LNCAP (cell line): Measurements from ENCODE around the gene HOXD8.

Source experiments
- TF ChIP-seq, protein P1 (sequence below): fragments of 450-650 bp; IDR thresholded peaks from 2 replicates; pipeline ENCODE4 v1.5.1; 2017; ENCODE audit warnings: mild to moderate bottlenecking

Gene HOXD8

DNA sequence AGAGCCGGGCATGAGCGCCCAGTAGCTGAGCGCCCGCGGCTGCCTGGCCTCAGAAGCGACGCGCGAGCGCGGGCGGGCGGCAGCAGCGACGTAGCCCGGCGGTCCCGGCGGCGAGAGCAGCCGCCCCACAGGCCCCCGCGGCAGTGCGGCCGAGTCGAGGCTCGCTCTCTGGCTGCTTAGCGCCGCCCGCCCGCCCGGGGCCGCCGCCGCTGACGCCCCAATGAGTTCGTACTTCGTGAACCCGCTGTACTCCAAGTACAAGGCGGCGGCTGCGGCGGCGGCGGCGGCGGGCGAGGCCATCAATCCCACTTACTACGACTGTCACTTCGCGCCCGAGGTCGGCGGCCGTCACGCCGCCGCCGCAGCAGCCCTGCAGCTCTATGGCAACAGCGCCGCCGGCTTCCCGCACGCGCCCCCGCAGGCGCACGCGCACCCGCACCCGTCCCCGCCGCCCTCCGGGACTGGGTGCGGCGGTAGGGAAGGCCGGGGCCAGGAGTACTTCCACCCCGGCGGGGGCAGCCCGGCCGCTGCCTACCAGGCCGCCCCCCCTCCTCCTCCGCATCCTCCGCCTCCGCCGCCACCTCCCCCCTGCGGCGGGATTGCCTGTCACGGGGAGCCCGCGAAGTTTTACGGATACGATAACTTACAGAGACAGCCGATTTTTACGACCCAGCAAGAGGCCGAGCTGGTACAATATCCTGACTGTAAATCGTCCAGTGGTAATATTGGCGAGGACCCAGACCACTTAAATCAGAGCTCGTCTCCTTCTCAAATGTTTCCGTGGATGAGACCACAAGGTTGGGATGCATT is 847 bp downstream of the HOXD8 start:
- TF ChIP-seq, protein P1, sequence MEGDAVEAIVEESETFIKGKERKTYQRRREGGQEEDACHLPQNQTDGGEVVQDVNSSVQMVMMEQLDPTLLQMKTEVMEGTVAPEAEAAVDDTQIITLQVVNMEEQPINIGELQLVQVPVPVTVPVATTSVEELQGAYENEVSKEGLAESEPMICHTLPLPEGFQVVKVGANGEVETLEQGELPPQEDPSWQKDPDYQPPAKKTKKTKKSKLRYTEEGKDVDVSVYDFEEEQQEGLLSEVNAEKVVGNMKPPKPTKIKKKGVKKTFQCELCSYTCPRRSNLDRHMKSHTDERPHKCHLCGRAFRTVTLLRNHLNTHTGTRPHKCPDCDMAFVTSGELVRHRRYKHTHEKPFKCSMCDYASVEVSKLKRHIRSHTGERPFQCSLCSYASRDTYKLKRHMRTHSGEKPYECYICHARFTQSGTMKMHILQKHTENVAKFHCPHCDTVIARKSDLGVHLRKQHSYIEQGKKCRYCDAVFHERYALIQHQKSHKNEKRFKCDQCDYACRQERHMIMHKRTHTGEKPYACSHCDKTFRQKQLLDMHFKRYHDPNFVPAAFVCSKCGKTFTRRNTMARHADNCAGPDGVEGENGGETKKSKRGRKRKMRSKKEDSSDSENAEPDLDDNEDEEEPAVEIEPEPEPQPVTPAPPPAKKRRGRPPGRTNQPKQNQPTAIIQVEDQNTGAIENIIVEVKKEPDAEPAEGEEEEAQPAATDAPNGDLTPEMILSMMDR, result no peak

DNA sequence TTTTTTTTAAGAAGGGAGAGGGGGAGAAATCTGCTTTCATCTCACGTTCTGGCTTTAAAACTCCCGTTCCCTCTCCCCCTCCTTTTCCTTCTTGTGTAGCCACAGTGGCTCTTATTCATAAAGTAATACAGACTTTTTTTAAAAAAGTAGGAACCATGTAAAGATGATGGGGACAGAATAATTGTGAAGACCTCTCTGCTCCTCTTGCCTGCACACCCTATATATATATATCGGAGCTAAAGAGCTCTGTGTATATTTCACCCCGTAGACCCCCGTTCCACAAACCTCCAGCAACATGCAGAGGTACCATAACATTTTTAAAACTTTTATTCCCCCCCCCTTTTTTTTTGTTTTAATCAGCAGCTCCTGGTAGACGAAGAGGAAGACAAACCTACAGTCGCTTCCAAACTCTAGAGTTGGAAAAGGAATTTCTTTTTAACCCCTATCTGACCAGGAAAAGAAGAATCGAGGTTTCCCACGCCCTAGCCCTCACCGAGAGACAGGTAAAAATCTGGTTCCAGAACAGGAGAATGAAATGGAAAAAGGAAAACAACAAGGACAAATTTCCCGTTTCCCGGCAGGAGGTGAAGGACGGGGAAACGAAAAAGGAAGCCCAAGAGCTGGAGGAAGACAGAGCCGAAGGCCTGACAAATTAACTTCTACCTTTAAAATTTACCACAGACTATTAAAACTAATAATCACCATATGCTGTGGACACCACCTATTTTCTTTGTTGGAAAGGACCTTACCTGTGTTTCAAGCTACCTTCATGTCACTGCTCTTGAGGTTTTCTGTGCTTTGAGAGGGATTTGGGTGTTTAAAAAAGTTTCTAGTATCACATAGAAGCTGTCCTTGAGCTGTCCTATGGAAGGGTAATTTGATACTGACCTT is 1.7 kb downstream of the HOXD8 start:
- TF ChIP-seq, protein P1, result no peak

DNA sequence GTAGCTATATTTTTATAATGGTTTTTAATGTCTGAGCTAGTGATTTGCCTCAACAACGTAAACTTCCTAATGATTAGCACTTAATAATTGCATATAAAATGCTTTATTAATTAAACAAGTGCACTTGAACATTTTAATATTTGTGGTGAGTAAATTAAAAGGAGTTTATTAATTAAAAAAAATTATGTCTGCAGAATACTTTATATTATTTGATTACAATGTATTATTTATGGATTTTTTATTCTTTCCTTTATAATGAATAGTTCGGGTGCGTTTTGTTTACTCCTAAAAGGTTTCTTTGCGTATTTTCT is 2.3 kb downstream of the HOXD8 start:
- TF ChIP-seq, protein P1, result no peak

DNA sequence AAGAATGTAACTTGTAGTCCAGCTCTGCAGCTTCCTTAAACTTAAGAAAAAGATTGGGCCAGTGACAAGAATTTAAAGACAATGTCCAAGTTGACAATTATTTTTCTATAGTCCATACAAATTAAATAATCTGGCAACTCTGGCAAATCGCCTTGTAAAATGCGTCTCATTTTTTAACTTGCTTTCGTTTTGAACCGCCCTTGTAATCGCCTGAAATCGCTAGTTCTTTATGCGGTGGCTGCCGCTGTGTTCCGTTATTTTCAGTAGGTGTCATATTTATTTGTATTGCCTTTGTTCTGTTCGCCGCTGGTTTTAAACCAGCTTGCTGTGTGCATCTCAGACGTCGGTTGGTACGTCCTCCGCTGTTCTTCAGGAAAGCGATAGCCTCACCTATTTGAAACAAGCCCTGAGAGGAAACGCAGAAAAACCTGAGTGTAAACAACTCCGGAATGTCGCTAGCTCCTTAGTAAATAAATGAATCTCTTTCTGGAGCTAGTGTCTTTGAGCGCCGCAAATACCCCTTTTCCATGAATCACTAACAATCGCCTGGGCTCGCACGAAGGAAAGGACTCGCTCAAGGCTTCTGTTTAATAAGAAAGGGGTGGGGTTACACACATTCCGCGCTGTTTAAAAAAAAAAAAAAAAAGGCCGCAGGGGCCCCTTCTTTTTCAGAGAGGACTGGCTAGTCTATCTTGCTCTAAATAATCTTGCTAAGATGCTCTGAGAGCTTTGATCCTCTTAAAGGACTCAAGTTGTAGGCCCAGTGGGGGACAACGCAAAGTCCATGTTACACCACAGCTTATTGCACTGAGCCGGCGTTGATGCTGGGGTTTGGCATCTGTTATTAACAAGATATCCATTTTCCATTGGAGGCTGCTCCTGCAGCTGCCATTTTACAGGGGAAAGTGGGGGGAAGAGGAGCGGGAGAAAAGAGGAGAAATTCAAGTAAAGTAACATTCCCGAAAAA is 3.0 kb downstream of the HOXD8 start:
- TF ChIP-seq, protein P1, result no peak

DNA sequence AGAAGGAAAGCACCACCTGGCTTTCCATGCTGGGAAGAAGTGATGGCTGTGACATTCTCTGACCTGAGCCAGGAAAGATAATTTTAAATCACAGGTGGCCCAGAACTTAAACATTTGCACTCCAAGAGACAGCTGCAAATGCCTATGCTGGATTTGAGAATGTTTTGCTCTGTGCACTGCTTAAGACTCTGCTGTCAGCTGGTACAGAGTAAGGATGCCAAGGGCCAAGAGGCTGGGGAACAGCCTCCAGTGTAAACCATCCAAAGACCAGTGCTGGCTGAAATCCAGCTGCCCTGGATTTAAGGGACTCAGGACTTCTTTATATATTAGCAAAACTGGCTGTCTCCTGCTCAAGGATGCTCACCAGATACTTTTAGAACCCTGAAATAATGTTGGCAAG is 3.9 kb downstream of the HOXD8 start:
- TF ChIP-seq, protein P1, result no peak

DNA sequence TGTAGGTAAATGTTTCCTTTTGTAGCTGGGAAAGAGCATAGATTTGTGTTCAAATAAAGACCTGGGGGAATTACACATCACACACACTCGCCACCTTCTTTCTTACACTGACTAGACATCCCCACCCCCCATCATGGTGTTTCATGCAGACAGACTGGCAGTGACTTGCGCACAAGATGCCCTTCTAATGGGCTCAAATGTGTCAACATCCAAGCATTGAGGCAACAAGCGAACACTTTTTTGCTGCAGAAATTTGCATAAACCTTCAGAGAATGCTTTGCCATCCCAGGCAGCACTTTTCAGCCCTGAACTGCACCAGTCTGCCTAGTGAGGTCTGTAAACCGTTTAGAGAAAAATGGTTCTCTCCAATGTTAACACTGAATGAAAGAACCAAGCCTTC is 4.5 kb downstream of the HOXD8 start:
- TF ChIP-seq, protein P1, result no peak

DNA sequence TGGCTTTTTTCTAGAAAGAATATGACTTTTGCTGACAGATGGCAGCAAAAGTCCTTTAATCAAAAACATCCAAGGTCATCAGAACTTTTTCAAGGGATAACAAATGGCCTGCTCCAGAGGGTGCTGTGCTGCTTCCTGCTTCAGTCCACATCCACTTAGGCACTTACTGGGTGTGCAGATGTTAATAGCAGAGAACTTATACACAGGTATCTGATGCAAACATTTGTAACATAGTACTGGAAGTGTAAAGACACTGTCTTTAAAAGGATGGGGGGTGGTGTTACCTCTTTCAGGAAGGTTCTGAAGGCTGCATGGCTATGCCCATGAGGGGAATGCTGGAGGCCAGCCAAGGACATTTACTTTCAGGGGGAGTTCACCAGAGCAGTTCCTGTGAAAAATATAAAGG is 5.5 kb downstream of the HOXD8 start:
- TF ChIP-seq, protein P1, result no peak
